HepG2 (cell line): ENCODE results near the gene KISS1. TPM values are rescaled to one million over a fixed set of nuclear protein-coding genes. Genes with fewer than 3 reads are reported as not detected.

Source experiments
- ATAC-seq: fragments of 200-7000 bp; cut with Tn5 transposase; 3 replicates; pipeline ENCODE4 v1.9.1; 2020; ENCODE audit warnings: mild to moderate bottlenecking, moderate library complexity
- BruUV-seq: library from RNA; stranded (reverse); fragments of 400-500 nt; replicated peaks from 2 replicates; lab custom pipeline; 2021; lab: Mats Ljungman, UMichigan
- CTCF ChIA-PET: fragments of 300-600 bp; formaldehyde crosslinking; extraction: SDS; loops from one replicate; lab custom pipeline; 2021; ENCODE audit warnings: low total read pairs, inconsistent platforms, low intra/inter-chr PET ratio; lab: Yijun Ruan, JAX
- POLR2A ChIA-PET: fragments of 350-600 bp; sonication (Branson Sonifier 250); formaldehyde crosslinking; loops from one replicate; lab custom pipeline; 2020; ENCODE audit warnings: antibody characterized with exemption, inconsistent platforms; lab: Yijun Ruan, JAX
- DNase-seq: peaks from one replicate; pipeline ENCODE4 v3.0.0-alpha.2; 2015; ENCODE audit warnings: low spot score
- FAIRE-seq: peaks from 3 replicates; lab custom pipeline; 2011; peaks lifted over from hg19 to GRCh38; lab: Jason Lieb, UNC
- H2AFZ ChIP-seq: one replicate; pipeline ENCODE4 v1.6.1; 2011; ENCODE audit warnings: low read length, inconsistent platforms
- H3K27ac ChIP-seq: fragments of 300-600 bp; 3 replicates; pipeline ENCODE4 v1.8.0; 2011; ENCODE audit warnings: mixed run types, mild to moderate bottlenecking, mixed read lengths, low read length, inconsistent platforms; ENCODE audit not compliant: insufficient read depth; ENCODE audit errors: extremely low read length
- H3K27me3 ChIP-seq, 2 experiments: fragments of 200-600 bp in 1 of 2; 2 replicates in 1 of 2; 3 replicates in 1 of 2; pipeline versions ENCODE4 v1.6.0 to v1.8.0; 2011; ENCODE audit warnings: low read length in 2 of 2, mild to moderate bottlenecking in 2 of 2, moderate library complexity in 2 of 2, inconsistent platforms in 1 of 2; ENCODE audit not compliant: insufficient read depth in 2 of 2, control insufficient read depth in 1 of 2
- H3K36me3 ChIP-seq, 2 experiments: fragments of 200-600 bp in 1 of 2; replicated peaks in 1 of 2; 2 replicates in 1 of 2; 3 replicates in 1 of 2; pipeline versions ENCODE4 v1.5.1 to v1.8.0; 2011; ENCODE audit warnings: low read length in 2 of 2, inconsistent platforms in 1 of 2; ENCODE audit not compliant: insufficient read depth in 2 of 2, control insufficient read depth in 1 of 2
- H3K4me1 ChIP-seq: 2 replicates; pipeline ENCODE4 v1.5.1; 2012; ENCODE audit warnings: low read length, inconsistent platforms; ENCODE audit not compliant: insufficient read depth
- H3K4me2 ChIP-seq: 2 replicates; pipeline ENCODE4 v1.6.0; 2011; ENCODE audit warnings: low read depth, low read length, inconsistent platforms
- H3K4me3 ChIP-seq, 3 experiments: fragments of 200-600 bp in 1 of 3; sonication (generic), shearing (Covaris generic) in 1 of 3; replicated peaks in 1 of 3; 2 replicates each; pipeline ENCODE4 v1.5.1; 2011 to 2016; ENCODE audit warnings: low read length in 3 of 3, inconsistent platforms in 2 of 3, low read depth in 2 of 3, mild to moderate bottlenecking in 2 of 3, control low read depth in 1 of 3, mixed read lengths in 1 of 3; ENCODE audit not compliant: insufficient read depth in 1 of 3
- H3K79me2 ChIP-seq: one replicate; pipeline ENCODE4 v1.6.1; 2011; ENCODE audit warnings: low read length, inconsistent platforms; ENCODE audit not compliant: insufficient read depth
- H3K9ac ChIP-seq: 2 replicates; pipeline ENCODE4 v1.6.0; 2011; ENCODE audit warnings: mild to moderate bottlenecking, low read depth, low read length, inconsistent platforms; ENCODE audit not compliant: insufficient read depth
- H3K9me3 ChIP-seq: 2 replicates; pipeline ENCODE4 v1.5.1; 2012; ENCODE audit warnings: mild to moderate bottlenecking, low read length
- H4K20me1 ChIP-seq: 2 replicates; pipeline ENCODE4 v1.6.0; 2011; ENCODE audit warnings: inconsistent platforms, mild to moderate bottlenecking, low read length, moderate library complexity; ENCODE audit not compliant: insufficient read depth
- EHMT2 ChIP-seq: fragments of 200-600 bp; sonication (generic); IDR thresholded peaks from 2 replicates; pipeline ENCODE4 v1.7.0; 2017; ENCODE audit warnings: antibody characterized with exemption, low read depth, low read length, borderline replicate concordance
- KMT2B ChIP-seq: IDR thresholded peaks from 2 replicates; pipeline ENCODE4 v1.6.1; 2016; ENCODE audit warnings: missing genetic modification reagents, missing compliant biosample characterization
- NR2C2 ChIP-seq: sonication (generic); formaldehyde crosslinking; IDR thresholded peaks from 2 replicates; pipeline ENCODE4 v1.4.0; 2020; ENCODE audit warnings: missing genetic modification reagents, mild to moderate bottlenecking, moderate library complexity, borderline replicate concordance
- NR2F6 ChIP-seq, 2 experiments: IDR thresholded peaks; 2 replicates each; pipeline ENCODE4 v1.6.1; 2016; ENCODE audit warnings: antibody characterized with exemption in 1 of 2, mild to moderate bottlenecking in 1 of 2
- SALL1 ChIP-seq: sonication (generic); formaldehyde crosslinking; IDR thresholded peaks from 2 replicates; pipeline ENCODE4 v1.8.0; 2022; ENCODE audit warnings: mild to moderate bottlenecking, missing genetic modification reagents
- WGBS: methylation state at CpG from one replicate; pipeline ENCODE4 v1.1.6; 2017; ENCODE audit warnings: low lambda C conversion rate; 5-methylcytosine and 5-hydroxymethylcytosine counted together
- in situ Hi-C: cut with HindIII; loops from 2 replicates; pipeline ENCODE4 v1.10.0; 2017; ENCODE audit warnings: low pct_unique_long_range_greater_than_20kb; ENCODE audit not compliant: extremely low pct_ligation_motif_present
- intact Hi-C: fragments of 100-400 bp; cut with micrococcal nuclease; formaldehyde crosslinking; loops from one replicate; pipeline ENCODE4 v1.10.0; 2022; ENCODE audit not compliant: unreplicated experiment
- polyA plus RNA-seq, 8 experiments: library from polyadenylated mRNA; depleted of rRNA in 3 of 8; stranded (reverse) in 7 of 8; unstranded in 1 of 8; fragments of >200 nt; fragmentation: Illumina TruSeq in 4 of 8; extraction: Trizol in 4 of 8; gene quantifications; 2 replicates each; pipeline versions ENCODE4 v1.2.1 to v1.2.3, GENCODE V29; 2011 to 2016; ENCODE audit warnings: low read depth in 4 of 8, missing spikeins in 1 of 8, mixed read lengths in 1 of 8; ENCODE audit not compliant: insufficient read depth in 1 of 8
- total RNA-seq, 5 experiments: library from RNA; depleted of rRNA; stranded (reverse); fragments of >200 nt; fragmentation: Illumina TruSeq; extraction: Trizol; gene quantifications; 2 replicates each; pipeline ENCODE4 v1.2.3, GENCODE V29; 2016; ENCODE audit warnings: low read depth in 1 of 5
- TF ChIP-seq, protein P1 (sequence below): sonication (generic); formaldehyde crosslinking; IDR thresholded peaks from 2 replicates; pipeline ENCODE4 v1.5.0; 2020; ENCODE audit warnings: mild to moderate bottlenecking, missing genetic modification reagents, borderline replicate concordance
- TF ChIP-seq, protein P2 (sequence below): sonication (generic); formaldehyde crosslinking; IDR thresholded peaks from 2 replicates; pipeline ENCODE4 v1.4.0; 2020; ENCODE audit warnings: missing genetic modification reagents, borderline replicate concordance
- TF ChIP-seq, protein P3 (sequence below): sonication (generic); formaldehyde crosslinking; IDR thresholded peaks from 2 replicates; pipeline ENCODE4 v1.5.0; 2020; ENCODE audit warnings: missing genetic modification reagents
- TF ChIP-seq, protein P4 (sequence below): sonication (generic); formaldehyde crosslinking; IDR thresholded peaks from 2 replicates; pipeline ENCODE4 v1.5.1; 2020; ENCODE audit warnings: missing genetic modification reagents, mild to moderate bottlenecking, borderline replicate concordance

Gene KISS1
- total and polyA plus RNA-seq, 2 of the 13 experiments (the other 11 are each of a cell fraction or from before 2014, with no cell fraction given) = 0.24 to 0.80 TPM

DNA sequence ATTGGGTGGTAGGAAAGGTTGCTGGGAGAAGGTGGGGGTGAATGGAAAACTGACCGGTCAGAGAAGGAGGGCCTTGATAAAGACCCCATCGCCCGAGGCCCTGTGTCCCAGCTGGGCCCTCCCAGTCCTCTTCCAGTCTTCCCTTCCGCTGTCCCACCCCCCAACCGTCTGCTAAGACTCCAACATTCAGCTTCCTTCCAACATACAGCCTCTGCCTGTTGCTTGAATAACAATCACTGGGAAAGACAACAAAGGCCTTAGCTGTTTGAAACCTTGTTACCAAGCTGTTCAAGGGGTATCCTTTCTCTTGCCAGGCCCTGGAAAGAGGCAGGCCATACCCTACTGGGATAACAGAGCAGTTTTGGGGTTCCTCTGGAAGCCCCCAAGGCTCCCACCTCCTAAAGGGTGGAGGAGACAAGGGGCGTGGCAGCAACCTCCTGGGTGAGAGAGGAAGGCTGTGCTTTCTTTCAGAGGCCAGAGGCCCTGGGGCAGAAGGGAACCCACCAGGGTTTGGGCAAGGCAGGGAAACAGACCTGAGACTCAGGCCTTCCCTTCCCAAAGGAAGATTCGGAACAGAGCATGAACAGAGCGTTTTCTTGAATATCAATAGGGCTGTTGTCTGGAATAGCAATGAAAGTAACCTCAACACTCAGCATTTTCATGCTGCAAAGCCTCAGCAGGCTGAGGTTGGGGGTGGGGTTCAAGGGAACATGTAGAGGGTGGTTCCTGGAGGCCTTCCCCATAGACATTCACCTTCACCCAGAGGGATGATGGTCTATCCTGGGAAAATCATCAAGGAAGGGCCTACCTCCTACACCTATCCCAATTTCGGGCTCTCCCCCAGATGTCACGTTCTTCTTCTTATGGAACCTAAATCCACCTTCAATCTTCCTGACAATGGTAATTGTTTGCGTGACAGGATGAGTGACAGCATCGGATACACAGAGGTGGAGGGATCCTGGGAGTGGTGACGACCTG, 48.6 kb downstream of the KISS1 start (continued):
- TF ChIP-seq, protein P1, sequence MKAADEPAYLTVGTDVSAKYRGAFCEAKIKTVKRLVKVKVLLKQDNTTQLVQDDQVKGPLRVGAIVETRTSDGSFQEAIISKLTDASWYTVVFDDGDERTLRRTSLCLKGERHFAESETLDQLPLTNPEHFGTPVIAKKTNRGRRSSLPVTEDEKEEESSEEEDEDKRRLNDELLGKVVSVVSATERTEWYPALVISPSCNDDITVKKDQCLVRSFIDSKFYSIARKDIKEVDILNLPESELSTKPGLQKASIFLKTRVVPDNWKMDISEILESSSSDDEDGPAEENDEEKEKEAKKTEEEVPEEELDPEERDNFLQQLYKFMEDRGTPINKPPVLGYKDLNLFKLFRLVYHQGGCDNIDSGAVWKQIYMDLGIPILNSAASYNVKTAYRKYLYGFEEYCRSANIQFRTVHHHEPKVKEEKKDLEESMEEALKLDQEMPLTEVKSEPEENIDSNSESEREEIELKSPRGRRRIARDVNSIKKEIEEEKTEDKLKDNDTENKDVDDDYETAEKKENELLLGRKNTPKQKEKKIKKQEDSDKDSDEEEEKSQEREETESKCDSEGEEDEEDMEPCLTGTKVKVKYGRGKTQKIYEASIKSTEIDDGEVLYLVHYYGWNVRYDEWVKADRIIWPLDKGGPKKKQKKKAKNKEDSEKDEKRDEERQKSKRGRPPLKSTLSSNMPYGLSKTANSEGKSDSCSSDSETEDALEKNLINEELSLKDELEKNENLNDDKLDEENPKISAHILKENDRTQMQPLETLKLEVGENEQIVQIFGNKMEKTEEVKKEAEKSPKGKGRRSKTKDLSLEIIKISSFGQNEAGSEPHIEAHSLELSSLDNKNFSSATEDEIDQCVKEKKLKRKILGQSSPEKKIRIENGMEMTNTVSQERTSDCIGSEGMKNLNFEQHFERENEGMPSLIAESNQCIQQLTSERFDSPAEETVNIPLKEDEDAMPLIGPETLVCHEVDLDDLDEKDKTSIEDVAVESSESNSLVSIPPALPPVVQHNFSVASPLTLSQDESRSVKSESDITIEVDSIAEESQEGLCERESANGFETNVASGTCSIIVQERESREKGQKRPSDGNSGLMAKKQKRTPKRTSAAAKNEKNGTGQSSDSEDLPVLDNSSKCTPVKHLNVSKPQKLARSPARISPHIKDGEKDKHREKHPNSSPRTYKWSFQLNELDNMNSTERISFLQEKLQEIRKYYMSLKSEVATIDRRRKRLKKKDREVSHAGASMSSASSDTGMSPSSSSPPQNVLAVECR = no peak
- TF ChIP-seq EHMT2 = no peak

DNA sequence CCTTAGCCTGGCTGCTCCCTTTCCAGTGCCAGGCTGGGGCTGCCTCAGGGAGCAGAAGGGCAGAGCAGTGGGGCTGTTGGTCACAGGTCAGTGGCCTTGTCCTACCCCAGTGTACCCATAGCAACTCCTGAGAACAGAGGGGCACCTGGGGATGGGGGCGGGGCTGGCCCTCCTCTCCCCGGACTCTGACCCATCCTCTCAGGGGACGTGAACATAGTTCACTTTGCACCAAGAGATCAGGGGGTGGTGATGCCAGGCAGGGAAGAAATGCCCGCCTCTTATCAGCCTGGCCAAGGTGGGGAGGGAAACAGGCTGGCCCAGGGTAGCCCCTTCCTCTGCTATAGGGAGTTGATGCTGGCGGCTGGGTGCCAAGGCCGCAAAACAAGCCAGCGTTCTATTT, 49.3 kb downstream of the KISS1 start:
- ATAC-seq = peak; percentile 2; the same call in 1 of the 3 replicates
- Histone ChIP-seq H3K4me3 (peak overlapping the region in 1 of 3 experiments; percentile 5; a peak in 1 of 6 replicates), H3K79me2 (no peaks in the 10 kb centered on the region), H3K27me3 (no peaks in the 10 kb centered on the region; a peak in 1 of 5 replicates), H2AFZ (no peak overlapping the region), H3K4me1 (peaks cover 83% of the 10 kb centered on the region), H3K9me3 (no peaks in the 10 kb centered on the region), H3K36me3 (no peaks in the 10 kb centered on the region), H3K4me2 (peak overlapping the region; percentile 50), H3K27ac (peak overlapping the region; percentile 65), H4K20me1 (no peaks in the 10 kb centered on the region), H3K9ac (no peak overlapping the region; the same call in 1 of the 2 replicates)
- intact Hi-C loops (loop anchor here (10.0 kb wide), 1 partner anchor 358 kb away; no protein-coding TSS in a partner anchor), in situ Hi-C loops (no loop called here)
- CTCF ChIA-PET = no interaction called here
- BruUV-seq = no TSS peak
- no peak for DNase-seq
- 68% methylated on average over 4 of the region's 7 CpGs for WGBS
- POLR2A ChIA-PET = no interaction called here
- no peak for FAIRE-seq
- TF ChIP-seq SALL1 (CRISPR knock-in tag) = no peak; the same call in 1 of the 2 replicates
- TF ChIP-seq, protein P2, sequence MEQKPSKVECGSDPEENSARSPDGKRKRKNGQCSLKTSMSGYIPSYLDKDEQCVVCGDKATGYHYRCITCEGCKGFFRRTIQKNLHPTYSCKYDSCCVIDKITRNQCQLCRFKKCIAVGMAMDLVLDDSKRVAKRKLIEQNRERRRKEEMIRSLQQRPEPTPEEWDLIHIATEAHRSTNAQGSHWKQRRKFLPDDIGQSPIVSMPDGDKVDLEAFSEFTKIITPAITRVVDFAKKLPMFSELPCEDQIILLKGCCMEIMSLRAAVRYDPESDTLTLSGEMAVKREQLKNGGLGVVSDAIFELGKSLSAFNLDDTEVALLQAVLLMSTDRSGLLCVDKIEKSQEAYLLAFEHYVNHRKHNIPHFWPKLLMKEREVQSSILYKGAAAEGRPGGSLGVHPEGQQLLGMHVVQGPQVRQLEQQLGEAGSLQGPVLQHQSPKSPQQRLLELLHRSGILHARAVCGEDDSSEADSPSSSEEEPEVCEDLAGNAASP (CRISPR knock-in tag) = peak; percentile 52; the same call in 1 of the 2 replicates
- peak; percentile 29; the same call in 1 of the 2 replicates for TF ChIP-seq NR2F6 (IDR thresholded peaks at IDR 0.05)
- TF ChIP-seq NR2F6 (CRISPR knock-in tag; IDR thresholded peaks at IDR 0.05) = 0 out of 2 replicates have a peak, but pooled peaks have one; percentile 11
- TF ChIP-seq, protein P3, sequence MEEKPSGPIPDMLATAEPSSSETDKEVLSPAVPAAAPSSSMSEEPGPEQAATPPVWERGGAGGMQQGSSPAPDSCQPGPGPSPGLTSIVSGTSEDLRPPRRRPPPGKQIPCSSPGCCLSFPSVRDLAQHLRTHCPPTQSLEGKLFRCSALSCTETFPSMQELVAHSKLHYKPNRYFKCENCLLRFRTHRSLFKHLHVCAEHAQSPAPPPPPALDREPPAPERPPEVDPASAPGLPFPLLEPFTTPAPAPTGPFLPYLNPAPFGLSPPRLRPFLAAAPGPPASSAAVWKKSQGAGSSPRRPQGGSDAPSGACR (CRISPR knock-in tag) = no peak
- TF ChIP-seq, protein P4, sequence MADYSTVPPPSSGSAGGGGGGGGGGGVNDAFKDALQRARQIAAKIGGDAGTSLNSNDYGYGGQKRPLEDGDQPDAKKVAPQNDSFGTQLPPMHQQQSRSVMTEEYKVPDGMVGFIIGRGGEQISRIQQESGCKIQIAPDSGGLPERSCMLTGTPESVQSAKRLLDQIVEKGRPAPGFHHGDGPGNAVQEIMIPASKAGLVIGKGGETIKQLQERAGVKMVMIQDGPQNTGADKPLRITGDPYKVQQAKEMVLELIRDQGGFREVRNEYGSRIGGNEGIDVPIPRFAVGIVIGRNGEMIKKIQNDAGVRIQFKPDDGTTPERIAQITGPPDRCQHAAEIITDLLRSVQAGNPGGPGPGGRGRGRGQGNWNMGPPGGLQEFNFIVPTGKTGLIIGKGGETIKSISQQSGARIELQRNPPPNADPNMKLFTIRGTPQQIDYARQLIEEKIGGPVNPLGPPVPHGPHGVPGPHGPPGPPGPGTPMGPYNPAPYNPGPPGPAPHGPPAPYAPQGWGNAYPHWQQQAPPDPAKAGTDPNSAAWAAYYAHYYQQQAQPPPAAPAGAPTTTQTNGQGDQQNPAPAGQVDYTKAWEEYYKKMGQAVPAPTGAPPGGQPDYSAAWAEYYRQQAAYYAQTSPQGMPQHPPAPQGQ (CRISPR knock-in tag) = no peak
- no peak for TF ChIP-seq NR2C2 (CRISPR knock-in tag)
- no peak for TF ChIP-seq KMT2B (CRISPR knock-in tag)
